CD4-positive, alpha-beta T cell treated with Interleukin-12 subunit alpha and Interleukin-12 subunit beta, for 1 hour (primary cell): ENCODE data around the gene RLN3.

Experiments used
- DNase-seq: peaks from one replicate; pipeline ENCODE4 v3.0.0-alpha.2; 2020

Gene RLN3

DNA sequence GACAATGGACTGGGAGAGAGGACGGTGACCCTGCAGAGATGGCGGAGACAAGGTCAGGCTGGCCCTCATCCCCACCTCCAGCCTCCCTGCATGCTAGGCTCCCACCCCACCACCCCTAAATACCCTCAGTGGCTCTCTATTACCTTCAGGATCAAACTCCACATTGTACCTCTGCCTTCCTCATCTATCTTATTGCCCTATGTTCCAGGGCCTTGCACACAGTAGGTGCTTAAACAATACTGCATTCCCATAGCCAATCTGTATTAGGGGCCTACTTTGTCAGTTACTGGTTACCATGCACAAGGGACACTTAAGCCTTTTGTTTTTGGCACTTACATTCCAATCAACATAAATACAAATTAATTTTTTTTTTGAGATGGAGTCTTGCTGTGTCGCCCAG, 27.4 kb downstream of the RLN3 start:
- DNase-seq, result no peak

- no peak for DNase-seq
Measured at GRCh38 chr19:14056069-14056666, 28.2 kb downstream of the RLN3 start.

DNA sequence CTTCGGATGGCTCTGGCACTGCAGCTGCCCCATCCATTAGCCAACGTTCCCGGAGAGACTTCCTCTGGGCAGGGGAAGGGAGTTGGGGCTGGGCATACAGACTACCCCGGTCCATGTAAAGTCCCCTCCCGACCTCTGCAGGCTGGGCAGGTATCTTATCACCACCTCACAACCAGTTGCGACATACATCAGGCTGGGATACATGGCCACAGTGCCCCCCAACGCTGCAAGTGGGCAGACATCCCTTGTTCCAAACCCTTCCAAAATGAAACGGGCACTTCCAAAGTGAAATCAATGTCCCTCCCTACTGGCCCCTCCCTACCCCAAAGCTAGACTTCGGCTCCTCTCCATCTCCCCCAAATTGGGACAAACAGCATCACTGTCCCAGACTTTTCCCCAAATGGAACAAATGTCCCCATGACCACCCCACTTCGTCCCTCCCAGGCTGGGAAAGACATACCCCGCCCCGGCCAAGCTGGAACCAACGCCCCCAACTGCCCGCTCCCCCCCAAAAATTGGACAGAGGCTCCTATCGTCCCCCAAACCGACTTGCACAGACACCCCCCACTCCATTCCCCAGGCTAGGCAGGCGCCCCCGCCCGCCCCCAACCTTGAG, 28.9 kb downstream of the RLN3 start:
- DNase-seq, result no peak

GRCh38 chr19:14058182-14059092, 30.5 kb downstream of the RLN3 start:
- DNase-seq, result no peak

DNA sequence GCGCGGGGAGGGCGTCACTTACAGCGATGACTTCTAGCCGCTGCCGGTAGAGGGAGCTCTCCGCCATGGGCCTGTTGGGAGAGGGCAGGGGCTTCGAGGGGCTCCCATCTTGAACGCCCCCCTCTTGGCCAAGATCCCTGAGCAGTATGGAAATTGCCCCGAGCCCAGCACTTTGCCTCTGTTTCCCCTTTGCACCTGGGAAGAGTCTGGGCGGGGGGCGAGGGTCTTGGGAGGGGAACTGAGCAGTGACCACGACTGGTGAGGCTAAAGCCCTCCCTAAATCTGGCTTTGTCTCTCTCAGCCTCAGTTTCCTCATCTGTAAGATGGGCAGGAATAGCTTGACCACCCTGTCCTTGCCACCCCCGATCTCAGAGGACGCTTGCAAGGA, 31.1 kb downstream of the RLN3 start:
- peak; percentile 51 for DNase-seq

- DNase-seq, result no peak
Measured at GRCh38 chr19:14059652-14060155, 31.8 kb downstream of the RLN3 start.

- DNase-seq, result no peak
Measured at GRCh38 chr19:14061081-14061749, 33.3 kb downstream of the RLN3 start.

DNA sequence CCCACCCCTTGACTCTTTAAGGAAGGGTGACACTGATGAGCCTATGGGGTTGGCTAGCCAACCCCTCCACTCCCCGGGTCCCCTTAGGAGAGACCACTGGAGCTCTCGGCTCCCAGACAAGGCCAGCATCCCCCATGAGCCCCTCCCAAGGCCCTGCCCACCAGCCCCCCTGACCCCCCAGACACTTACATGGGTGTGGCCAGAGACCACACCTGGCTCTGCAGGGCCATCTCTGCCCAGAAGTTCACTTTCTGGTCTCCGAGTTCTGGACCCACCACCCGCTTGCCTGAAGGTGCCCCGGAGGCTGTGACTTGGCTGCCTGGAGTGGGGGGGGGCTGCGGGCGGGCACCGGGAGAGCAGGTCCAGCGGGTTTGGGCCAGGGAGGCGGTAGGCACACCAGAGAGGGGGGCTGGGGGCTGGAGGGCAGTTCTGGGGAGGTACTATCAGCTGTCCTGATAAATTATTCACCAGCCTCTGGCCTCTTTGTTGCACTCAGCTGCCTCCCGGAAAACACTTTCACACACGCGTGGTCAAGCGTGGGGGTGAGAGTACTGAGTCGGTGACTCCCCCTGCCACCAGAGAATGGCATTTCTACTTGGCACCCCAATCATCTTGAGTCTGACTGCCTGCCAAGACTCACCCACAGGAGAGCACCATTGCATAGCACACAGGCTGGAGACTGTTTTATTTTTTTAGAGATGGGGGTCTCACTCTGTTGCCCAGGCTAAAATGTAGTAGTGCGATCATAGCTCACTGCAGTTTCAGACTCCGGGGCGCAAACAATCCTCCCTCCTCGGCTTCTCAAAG, 34.0 kb downstream of the RLN3 start, which contains the start of gene PALM3:
Gene PALM3 (minus strand): TSS at position 326 of the 807 bp plus-strand sequence. CDS start 96 bp downstream, at position 230.
- no peak for DNase-seq

DNA sequence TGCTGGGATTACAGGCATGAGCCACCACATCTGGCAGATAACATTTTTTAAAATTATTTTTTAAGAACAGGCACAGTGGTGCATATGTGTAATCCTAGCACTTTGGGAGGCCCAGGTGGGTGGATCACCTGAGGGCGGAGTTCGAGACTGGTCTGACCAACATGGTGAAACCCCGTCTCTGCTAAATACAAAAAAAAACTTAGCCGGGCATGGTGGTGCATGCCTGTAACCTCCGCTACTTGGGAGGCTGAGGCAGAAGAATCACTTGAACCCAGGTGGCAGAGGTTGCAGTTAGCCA, 34.6 kb downstream of the RLN3 start:
- no peak for DNase-seq

DNA sequence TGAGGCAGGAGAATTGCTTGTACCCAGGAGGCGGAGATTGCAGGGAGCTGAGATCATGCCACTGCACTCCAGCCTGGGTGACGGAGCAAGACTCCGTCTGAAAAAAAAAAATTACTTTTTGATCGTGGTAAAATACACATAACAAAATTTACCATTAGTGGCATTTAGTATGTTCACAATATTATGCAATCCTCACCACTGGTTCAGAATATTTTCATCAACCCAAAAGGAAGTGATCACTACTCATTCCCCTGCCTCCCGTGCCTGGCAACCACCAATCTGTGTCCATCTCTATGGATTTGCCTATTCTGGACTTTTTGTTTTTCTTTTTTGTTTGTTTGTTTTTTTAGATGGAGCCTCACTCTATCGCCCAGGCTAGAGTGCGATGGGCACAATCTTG, 35.2 kb downstream of the RLN3 start:
- DNase-seq, result no peak

- DNase-seq, result no peak
Measured at GRCh38 chr19:14066134-14066533, 38.2 kb downstream of the RLN3 start.

DNA sequence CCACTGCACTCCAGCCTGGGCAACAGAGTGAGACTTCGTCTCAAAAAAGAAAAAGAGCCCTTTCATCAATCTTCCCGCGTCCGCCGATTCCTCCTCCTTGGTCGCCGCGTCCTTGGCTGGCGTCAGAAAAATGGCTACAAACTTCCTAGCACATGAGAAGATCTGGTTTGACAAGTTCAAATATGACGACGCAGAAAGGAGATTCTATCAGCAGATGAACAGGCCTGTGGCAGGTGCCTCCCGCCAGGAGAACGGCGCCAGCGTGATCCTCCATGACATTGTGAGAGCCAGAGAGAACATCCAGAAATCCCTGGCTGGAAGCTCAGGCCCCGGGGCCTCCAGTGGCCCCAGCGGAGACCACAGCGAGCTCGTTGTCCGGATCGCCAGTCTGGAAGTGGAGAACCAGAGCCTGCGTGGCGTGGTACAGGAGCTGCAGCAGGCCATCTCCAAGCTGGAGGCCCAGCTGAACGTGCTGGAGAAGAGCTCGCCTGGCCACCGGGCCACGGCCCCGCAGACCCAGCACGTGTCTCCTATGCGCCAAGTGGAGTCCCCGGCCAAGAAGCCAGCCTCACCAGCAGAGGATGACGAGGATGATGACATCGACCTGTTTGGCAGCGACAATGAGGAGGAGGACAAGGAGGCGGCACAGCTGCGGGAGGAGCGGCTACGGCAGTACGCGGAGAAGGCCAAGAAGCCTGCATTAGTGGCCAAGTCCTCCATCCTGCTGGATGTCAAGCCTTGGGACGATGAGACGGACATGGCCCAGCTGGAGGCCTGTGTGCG, 42.5 kb downstream of the RLN3 start:
- DNase-seq, result no peak

DNA sequence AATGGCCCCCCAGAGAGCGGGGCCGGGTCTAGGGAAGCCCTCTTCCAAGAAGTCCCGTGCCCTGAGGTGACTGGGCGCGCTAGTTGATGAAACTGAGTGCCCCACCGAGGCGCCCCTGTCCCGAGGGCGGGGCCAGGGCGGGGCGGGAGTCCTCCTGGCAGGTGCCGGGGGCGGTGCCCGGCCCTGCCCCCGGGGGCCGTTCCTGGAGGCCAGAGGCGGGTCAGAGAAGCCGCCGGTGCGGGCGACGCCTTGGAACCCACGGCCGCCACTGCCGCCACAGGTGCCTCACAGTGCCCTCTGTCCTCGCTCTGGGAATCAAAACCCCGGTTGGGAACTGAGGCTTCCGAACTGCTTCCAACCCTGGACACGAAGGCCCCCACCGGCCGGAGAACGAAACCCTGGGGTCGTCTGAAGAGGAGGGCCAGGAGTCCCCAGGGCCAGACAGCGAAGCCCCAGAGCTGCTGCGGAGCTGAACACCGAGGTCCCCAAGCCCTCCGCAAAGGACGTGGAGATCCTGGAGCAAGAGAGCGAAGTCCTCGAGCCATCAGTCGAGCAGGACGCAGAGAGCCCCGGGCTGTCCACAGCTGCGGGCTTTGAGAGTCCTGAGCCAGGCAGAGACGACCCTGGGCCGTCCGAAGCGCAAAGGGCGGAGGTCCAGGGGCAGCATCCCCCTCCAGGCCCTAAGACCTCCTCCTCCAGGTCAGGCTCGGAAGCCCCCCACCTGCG, 44.8 kb downstream of the RLN3 start, which contains the start of gene MISP3:
Gene MISP3 (plus strand): TSS at position 252 of the 726 bp plus-strand sequence. CDS start 524 bp downstream, outside the sequence.
- peak; percentile 36 for DNase-seq

- peak; percentile 84 for DNase-seq
Measured at GRCh38 chr19:14073261-14073924, 45.4 kb downstream of the RLN3 start.

GRCh38 chr19:14073925-14074838, 46.2 kb downstream of the RLN3 start:
- DNase-seq, result no peak

DNA sequence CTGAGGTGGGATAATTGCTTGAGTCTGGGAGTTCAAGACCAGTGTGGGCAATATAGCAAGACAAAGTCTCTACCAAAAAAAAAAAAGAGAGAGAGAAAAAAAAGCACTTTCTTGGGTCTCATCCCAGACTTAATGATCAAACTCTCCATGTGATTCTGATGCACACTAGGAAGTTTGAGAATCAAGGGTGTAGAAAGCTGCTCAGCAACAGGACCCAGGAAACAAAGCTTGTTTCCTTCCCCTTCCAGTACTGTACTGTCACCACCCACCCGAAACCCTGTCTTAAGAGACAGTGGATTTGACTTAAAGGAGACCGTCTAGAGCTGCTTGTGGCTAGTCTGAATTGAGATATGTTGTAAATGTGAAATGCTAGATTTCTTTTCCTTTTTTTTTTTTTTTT, 50.5 kb downstream of the RLN3 start:
- DNase-seq, result no peak
